ENCODE results near the gene PRPF19. TPM values are rescaled to one million over a fixed set of nuclear protein-coding genes. Genes with fewer than 3 reads are reported as not detected.

Gene PRPF19
- total and polyA plus RNA-seq, 2 of the 13 experiments (the other 11 are each of a cell fraction or from before 2014, with no cell fraction given): 27.4 to 91.1 TPM

- DNase-seq (ENCODE audit: low spot score): no peak
- 82% methylated on average over 12 of the region's 21 CpGs for WGBS (ENCODE audit: low lambda C conversion rate)
- POLR2A ChIA-PET: no interaction called here
- Histone ChIP-seq H3K27ac (ENCODE audit: extremely low read length, insufficient read depth, low read length) (no peak overlapping the region), H2AFZ (ENCODE audit: low read length) (no peak overlapping the region), H3K4me1 (ENCODE audit: insufficient read depth, low read length) (peaks cover under 1% of the 10 kb centered on the region), H3K4me3 (replicated peaks in 1 of 3; ENCODE audit: insufficient read depth in 1 of 3, low read depth in 2 of 3, low read length in 3 of 3) (no peak overlapping the region), H3K9ac (ENCODE audit: insufficient read depth, low read depth, low read length) (no peak overlapping the region), H3K79me2 (ENCODE audit: insufficient read depth, low read length) (no peaks in the 10 kb centered on the region), H3K4me2 (ENCODE audit: low read depth, low read length) (no peak overlapping the region), H3K36me3 (replicated peaks in 1 of 2; ENCODE audit: control insufficient read depth in 1 of 2, insufficient read depth in 2 of 2, low read length in 2 of 2) (peaks cover 2 to 3% of the 10 kb centered on the region in 2 experiments; a peak in 3 of 5 replicates), H3K27me3 (ENCODE audit: control insufficient read depth in 1 of 2, insufficient read depth in 2 of 2, low read length in 2 of 2) (no peaks in the 10 kb centered on the region; a peak in 1 of 5 replicates), H3K9me3 (ENCODE audit: low read length) (no peaks in the 10 kb centered on the region), H4K20me1 (ENCODE audit: insufficient read depth, low read length) (no peaks in the 10 kb centered on the region)
- TF ChIP-seq CERS6 (CRISPR knock-in tag; IDR thresholded peaks at IDR 0.05): no peak
- TF ChIP-seq TEAD3 (CRISPR knock-in tag; optimal IDR thresholded peaks at IDR 0.05; ENCODE audit: borderline replicate concordance): no peak
- TF ChIP-seq MEIS1 (CRISPR knock-in tag; IDR thresholded peaks at IDR 0.05; ENCODE audit: borderline replicate concordance): no peak
- no peak for TF ChIP-seq AHR (CRISPR knock-in tag; IDR thresholded peaks at IDR 0.05)
- TF ChIP-seq BRCA1 (CRISPR knock-in tag; IDR thresholded peaks at IDR 0.05): no peak
- TF ChIP-seq FOXK1 (CRISPR knock-in tag; IDR thresholded peaks at IDR 0.05; ENCODE audit: borderline replicate concordance, low read depth): no peak
- no peak for TF ChIP-seq ZBTB44 (CRISPR knock-in tag; IDR thresholded peaks at IDR 0.05)
- intact Hi-C loops (cut with micrococcal nuclease; ENCODE audit: unreplicated experiment) (no loop called here), in situ Hi-C loops (cut with HindIII; ENCODE audit: extremely low pct_ligation_motif_present, low pct_unique_long_range_greater_than_20kb) (no loop called here)
- CTCF ChIA-PET (ENCODE audit: low intra/inter-chr PET ratio, low total read pairs): no interaction called here
- no peak for FAIRE-seq
- ATAC-seq: no peak
- no TSS peak for BruUV-seq (replicated peaks)
Measured at GRCh38 chr11:60934790-60935605, 28.6 kb upstream of the PRPF19 start.

Data from HepG2 (cell line).